Hepatocyte (in vitro differentiated cells): ENCODE results near the gene SH3RF3. TPM values are rescaled to one million over a fixed set of nuclear protein-coding genes. Genes with fewer than 3 reads are reported as not detected.

Source experiments
- DNase-seq: peaks from one replicate; pipeline ENCODE4 v3.0.0-alpha.2; 2016; ENCODE audit warnings: low spot score
- H2AFZ ChIP-seq: fragments of 200-600 bp; sonication (generic); 2 replicates; pipeline ENCODE4 v1.6.0; 2016; ENCODE audit warnings: antibody characterized with exemption, mild to moderate bottlenecking
- H3K27ac ChIP-seq: fragments of 200-600 bp; sonication (generic); 2 replicates; pipeline ENCODE4 v1.5.1; 2016; ENCODE audit warnings: mild to moderate bottlenecking
- H3K27me3 ChIP-seq: fragments of 200-600 bp; sonication (generic); 2 replicates; pipeline ENCODE4 v1.6.1; 2016
- H3K36me3 ChIP-seq: fragments of 200-600 bp; sonication (generic); replicated peaks from 2 replicates; pipeline ENCODE4 v1.5.1; 2016; ENCODE audit warnings: low read depth; ENCODE audit not compliant: insufficient read depth
- H3K4me1 ChIP-seq: fragments of 200-600 bp; sonication (generic); 2 replicates; pipeline ENCODE4 v1.5.1; 2016; ENCODE audit warnings: mild to moderate bottlenecking, moderate library complexity; ENCODE audit not compliant: insufficient read depth
- H3K4me2 ChIP-seq: fragments of 200-600 bp; sonication (generic); 2 replicates; pipeline ENCODE4 v1.6.0; 2016
- H3K4me3 ChIP-seq: fragments of 200-600 bp; sonication (generic); 2 replicates; pipeline ENCODE4 v1.5.1; 2016; ENCODE audit warnings: mild to moderate bottlenecking
- H3K79me2 ChIP-seq: fragments of 200-600 bp; sonication (generic); 2 replicates; pipeline ENCODE4 v1.6.0; 2017; ENCODE audit warnings: mild to moderate bottlenecking
- H3K9me2 ChIP-seq: fragments of 200-600 bp; sonication (generic); replicated peaks from 2 replicates; pipeline ENCODE4 v1.6.0; 2017; ENCODE audit warnings: mild to moderate bottlenecking; ENCODE audit not compliant: insufficient read depth
- H3K9me3 ChIP-seq: fragments of 200-600 bp; sonication (generic); 2 replicates; pipeline ENCODE4 v1.5.1; 2016; ENCODE audit warnings: low read depth, mild to moderate bottlenecking
- H4K20me1 ChIP-seq: fragments of 200-600 bp; sonication (generic); 2 replicates; pipeline ENCODE4 v1.6.0; 2016; ENCODE audit warnings: mild to moderate bottlenecking; ENCODE audit not compliant: insufficient read depth, poor library complexity, severe bottlenecking
- CTCF ChIP-seq: fragments of 200-600 bp; sonication (generic); IDR thresholded peaks from 2 replicates; pipeline ENCODE4 v1.5.1; 2016; ENCODE audit warnings: antibody characterized with exemption, mild to moderate bottlenecking; ENCODE audit not compliant: poor library complexity
- EZH2 ChIP-seq: fragments of 200-600 bp; sonication (generic); IDR thresholded peaks from 2 replicates; pipeline ENCODE4 v1.6.1; 2016; ENCODE audit warnings: antibody characterized with exemption, mild to moderate bottlenecking, borderline replicate concordance
- EZH2phosphoT487 ChIP-seq: fragments of 200-600 bp; sonication (generic); IDR thresholded peaks from one replicate; pipeline ENCODE4 v1.6.1; 2018; ENCODE audit warnings: antibody characterized with exemption, mild to moderate bottlenecking, low read depth, moderate library complexity; ENCODE audit not compliant: unreplicated experiment, severe bottlenecking
- WGBS: methylation state at CpG from one replicate; pipeline ENCODE4 v1.1.6; 2016; ENCODE audit warnings: low lambda C conversion rate; ENCODE audit errors: missing lambda C conversion rate; 5-methylcytosine and 5-hydroxymethylcytosine counted together
- polyA plus RNA-seq: library from polyadenylated mRNA; unstranded; fragments of >200 nt; fragmentation: Nextera tagmentation; extraction: Ambion mirVana; gene quantifications from 2 replicates; pipeline ENCODE4 v1.2.1, GENCODE V29; 2016
- total RNA-seq: library from RNA; depleted of rRNA; stranded (reverse); fragments of >200 nt; gene quantifications from 2 replicates; pipeline ENCODE4 v1.2.3, GENCODE V29; 2014

The SH3RF3 gene
- total and polyA plus RNA-seq, 2 experiments from 2014 or later, result 1.9 to 2.1 TPM

GRCh38 chr2:109466674-109467575, 337.9 kb downstream of the SH3RF3 start:
- Histone ChIP-seq H3K4me1 (peaks cover 12% of the 10 kb centered on the region), H3K36me3 (no peaks in the 10 kb centered on the region), H2AFZ (no peak overlapping the region), H3K79me2 (no peaks in the 10 kb centered on the region), H3K9me3 (no peaks in the 10 kb centered on the region), H3K27ac (no peak overlapping the region), H3K27me3 (no peaks in the 10 kb centered on the region), H3K9me2 (no peaks in the 10 kb centered on the region), H4K20me1 (no peaks in the 10 kb centered on the region), H3K4me2 (no peak overlapping the region), H3K4me3 (no peak overlapping the region)
- TF ChIP-seq EZH2, result no peak
- no peak for TF ChIP-seq EZH2phosphoT487
- no peak for TF ChIP-seq CTCF
- 75% methylated on average over 8 of the region's 8 CpGs for WGBS
- no peak for DNase-seq

- H2AFZ ChIP-seq, result no peak overlapping the region
- no peak overlapping the region for H3K27ac ChIP-seq
- WGBS, result 83% methylated on average over 9 of the region's 9 CpGs
- H3K79me2 ChIP-seq, result no peaks in the 10 kb centered on the region
- TF ChIP-seq EZH2, result no peak
- no peak for TF ChIP-seq CTCF
- no peak for TF ChIP-seq EZH2phosphoT487
- H3K4me2 ChIP-seq, result no peak overlapping the region
- H3K9me3 ChIP-seq, result no peaks in the 10 kb centered on the region
- DNase-seq, result no peak
- no peaks in the 10 kb centered on the region for H3K27me3 ChIP-seq
- no peaks in the 10 kb centered on the region for H4K20me1 ChIP-seq
- H3K4me1 ChIP-seq, result peaks cover 19% of the 10 kb centered on the region
- no peak overlapping the region for H3K4me3 ChIP-seq
- H3K9me2 ChIP-seq, result no peaks in the 10 kb centered on the region
- no peaks in the 10 kb centered on the region for H3K36me3 ChIP-seq
These were observed 338.7 kb downstream of the SH3RF3 start for GRCh38 chr2:109467701-109468100.

GRCh38 chr2:109468893-109469292, 339.9 kb downstream of the SH3RF3 start:
- WGBS, result 81% methylated on average over 7 of the region's 7 CpGs
- no peaks in the 10 kb centered on the region for H3K9me3 ChIP-seq

More at GRCh38 chr2:109468893-109469292, 339.9 kb downstream of the SH3RF3 start:
- Histone ChIP-seq H3K9me2 (no peaks in the 10 kb centered on the region), H3K27ac (no peak overlapping the region), H3K4me1 (peaks cover 20% of the 10 kb centered on the region), H2AFZ (no peak overlapping the region), H3K4me3 (no peak overlapping the region), H3K79me2 (no peaks in the 10 kb centered on the region), H3K36me3 (no peaks in the 10 kb centered on the region), H3K27me3 (no peaks in the 10 kb centered on the region), H4K20me1 (no peaks in the 10 kb centered on the region), H3K4me2 (no peak overlapping the region)
- TF ChIP-seq CTCF (no peak), EZH2phosphoT487 (no peak), EZH2 (no peak)
- no peak for DNase-seq
